Erythroblast (primary cell): ENCODE results near the gene FIS1.

Experiments used
- GATA1 ChIP-seq: IDR thresholded peaks from 2 replicates; pipeline ENCODE4 v1.6.1; 2011; ENCODE audit warnings: low read depth, mild to moderate bottlenecking, control low read depth, low read length, moderate library complexity
- POLR2A ChIP-seq: IDR thresholded peaks from 2 replicates; pipeline ENCODE4 v1.6.1; 2011; ENCODE audit warnings: mild to moderate bottlenecking, low read length

- TF ChIP-seq POLR2A (no peak), GATA1 (no peak)
Observed at GRCh38 chr7:101225650-101226049, 19.2 kb downstream of the FIS1 start.
